Retinal pigment epithelial cell (primary cell): ENCODE results near the gene UBAC2.

Experiments used
- DNase-seq: peaks from one replicate; pipeline ENCODE4 v3.0.0-alpha.2; 2010; ENCODE audit warnings: low read depth
- H3K4me3 ChIP-seq: 2 replicates; pipeline ENCODE4 v1.5.1; 2011; ENCODE audit warnings: mild to moderate bottlenecking, low read length, control low read depth, moderate library complexity
- TF ChIP-seq, protein P1 (sequence below): conservative IDR thresholded peaks from 2 replicates; pipeline ENCODE4 v1.5.1; 2011; ENCODE audit warnings: low read depth, low read length, control low read depth, inconsistent platforms

UBAC2 gene

GRCh38 chr13:99431927-99432608 is 231.4 kb downstream of the UBAC2 start:
- TF ChIP-seq, protein P1, sequence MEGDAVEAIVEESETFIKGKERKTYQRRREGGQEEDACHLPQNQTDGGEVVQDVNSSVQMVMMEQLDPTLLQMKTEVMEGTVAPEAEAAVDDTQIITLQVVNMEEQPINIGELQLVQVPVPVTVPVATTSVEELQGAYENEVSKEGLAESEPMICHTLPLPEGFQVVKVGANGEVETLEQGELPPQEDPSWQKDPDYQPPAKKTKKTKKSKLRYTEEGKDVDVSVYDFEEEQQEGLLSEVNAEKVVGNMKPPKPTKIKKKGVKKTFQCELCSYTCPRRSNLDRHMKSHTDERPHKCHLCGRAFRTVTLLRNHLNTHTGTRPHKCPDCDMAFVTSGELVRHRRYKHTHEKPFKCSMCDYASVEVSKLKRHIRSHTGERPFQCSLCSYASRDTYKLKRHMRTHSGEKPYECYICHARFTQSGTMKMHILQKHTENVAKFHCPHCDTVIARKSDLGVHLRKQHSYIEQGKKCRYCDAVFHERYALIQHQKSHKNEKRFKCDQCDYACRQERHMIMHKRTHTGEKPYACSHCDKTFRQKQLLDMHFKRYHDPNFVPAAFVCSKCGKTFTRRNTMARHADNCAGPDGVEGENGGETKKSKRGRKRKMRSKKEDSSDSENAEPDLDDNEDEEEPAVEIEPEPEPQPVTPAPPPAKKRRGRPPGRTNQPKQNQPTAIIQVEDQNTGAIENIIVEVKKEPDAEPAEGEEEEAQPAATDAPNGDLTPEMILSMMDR: no peak
- no peak overlapping the region for H3K4me3 ChIP-seq
- DNase-seq: no peak

DNA sequence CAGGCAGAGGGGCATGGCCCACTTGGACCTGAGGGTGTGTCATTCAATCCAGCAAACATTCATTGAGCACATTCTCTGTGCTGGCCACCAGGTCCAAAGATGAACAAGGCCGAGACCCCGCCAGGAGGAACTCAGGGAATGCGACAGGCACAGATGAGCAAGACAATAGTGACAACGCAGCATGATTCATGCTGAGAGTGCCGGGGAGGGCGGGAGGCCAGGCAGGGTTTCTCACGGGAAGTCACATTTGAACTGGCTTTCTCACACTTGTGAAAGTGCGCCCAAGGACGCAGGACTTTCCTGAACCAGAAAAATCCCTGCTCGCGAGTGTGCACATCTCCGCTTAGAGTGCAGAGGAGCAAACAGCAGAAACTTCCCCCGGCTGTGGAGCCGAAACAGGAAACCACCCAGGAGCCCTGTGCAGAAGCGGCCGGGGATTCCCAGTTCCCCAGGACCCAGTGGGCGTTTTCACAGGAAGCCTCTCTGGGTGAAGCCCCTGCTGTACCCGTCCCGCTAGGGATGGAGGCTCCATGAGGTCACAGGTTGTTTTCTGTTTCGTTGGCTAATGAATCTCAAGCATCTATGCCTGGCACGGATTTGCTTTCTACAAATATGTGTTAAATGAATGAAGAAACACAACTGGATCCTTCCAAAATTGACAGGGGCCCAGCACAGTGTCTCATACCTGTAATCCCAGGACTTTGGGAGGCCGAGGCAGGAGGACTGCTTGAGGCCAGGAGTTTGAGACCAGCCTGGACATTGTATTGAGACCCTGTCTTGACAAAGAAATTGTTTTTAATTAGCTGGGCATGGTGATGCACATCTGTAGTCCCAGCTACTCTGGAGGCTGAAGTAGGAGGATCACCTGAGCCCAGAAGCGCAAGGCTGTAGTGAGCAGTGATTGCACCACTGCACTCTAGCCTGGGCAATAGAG is 232.2 kb downstream of the UBAC2 start:
- H3K4me3 ChIP-seq: no peak overlapping the region
- no peak for DNase-seq
- TF ChIP-seq, protein P1: no peak

GRCh38 chr13:99433543-99434075 is 233.0 kb downstream of the UBAC2 start:
- DNase-seq: no peak
- H3K4me3 ChIP-seq: no peak overlapping the region
- TF ChIP-seq, protein P1: no peak

DNA sequence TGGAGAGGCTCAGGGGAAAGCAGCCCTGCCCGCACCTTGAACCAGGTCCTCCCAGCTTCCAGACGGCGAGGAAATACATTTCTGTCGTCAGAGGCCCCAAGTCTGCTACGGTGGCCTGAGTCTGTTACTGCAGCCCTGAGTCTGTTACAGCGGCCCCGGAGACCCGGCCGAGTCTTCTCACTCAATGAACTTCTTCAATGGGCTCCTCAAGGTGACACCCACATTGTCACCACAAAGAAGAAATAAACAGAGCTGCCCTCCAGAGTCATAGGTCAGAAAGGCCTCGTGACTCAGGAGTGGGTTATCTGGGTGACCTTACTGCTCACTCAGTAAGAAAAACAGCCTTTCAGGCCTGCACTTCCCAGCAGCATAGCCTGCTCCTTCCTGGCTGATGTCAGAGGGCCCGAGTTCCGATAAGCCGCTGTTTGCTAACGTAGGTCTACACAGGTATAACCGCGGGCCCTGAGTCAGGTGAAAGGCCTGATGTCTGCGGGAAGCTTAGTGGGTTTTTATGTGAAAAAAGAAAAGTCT is 233.7 kb downstream of the UBAC2 start:
- H3K4me3 ChIP-seq: no peak overlapping the region
- TF ChIP-seq, protein P1: no peak
- no peak for DNase-seq

- TF ChIP-seq, protein P1: no peak
- DNase-seq: no peak
- no peak overlapping the region for H3K4me3 ChIP-seq
These were observed 234.5 kb downstream of the UBAC2 start for GRCh38 chr13:99435116-99435515.

- DNase-seq: no peak
- TF ChIP-seq, protein P1: no peak
- no peak overlapping the region for H3K4me3 ChIP-seq
These were observed 235.3 kb downstream of the UBAC2 start for GRCh38 chr13:99435998-99436397.
